ENCODE results near the gene GPRC5B.

Gene GPRC5B, protein sequence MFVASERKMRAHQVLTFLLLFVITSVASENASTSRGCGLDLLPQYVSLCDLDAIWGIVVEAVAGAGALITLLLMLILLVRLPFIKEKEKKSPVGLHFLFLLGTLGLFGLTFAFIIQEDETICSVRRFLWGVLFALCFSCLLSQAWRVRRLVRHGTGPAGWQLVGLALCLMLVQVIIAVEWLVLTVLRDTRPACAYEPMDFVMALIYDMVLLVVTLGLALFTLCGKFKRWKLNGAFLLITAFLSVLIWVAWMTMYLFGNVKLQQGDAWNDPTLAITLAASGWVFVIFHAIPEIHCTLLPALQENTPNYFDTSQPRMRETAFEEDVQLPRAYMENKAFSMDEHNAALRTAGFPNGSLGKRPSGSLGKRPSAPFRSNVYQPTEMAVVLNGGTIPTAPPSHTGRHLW

DNA sequence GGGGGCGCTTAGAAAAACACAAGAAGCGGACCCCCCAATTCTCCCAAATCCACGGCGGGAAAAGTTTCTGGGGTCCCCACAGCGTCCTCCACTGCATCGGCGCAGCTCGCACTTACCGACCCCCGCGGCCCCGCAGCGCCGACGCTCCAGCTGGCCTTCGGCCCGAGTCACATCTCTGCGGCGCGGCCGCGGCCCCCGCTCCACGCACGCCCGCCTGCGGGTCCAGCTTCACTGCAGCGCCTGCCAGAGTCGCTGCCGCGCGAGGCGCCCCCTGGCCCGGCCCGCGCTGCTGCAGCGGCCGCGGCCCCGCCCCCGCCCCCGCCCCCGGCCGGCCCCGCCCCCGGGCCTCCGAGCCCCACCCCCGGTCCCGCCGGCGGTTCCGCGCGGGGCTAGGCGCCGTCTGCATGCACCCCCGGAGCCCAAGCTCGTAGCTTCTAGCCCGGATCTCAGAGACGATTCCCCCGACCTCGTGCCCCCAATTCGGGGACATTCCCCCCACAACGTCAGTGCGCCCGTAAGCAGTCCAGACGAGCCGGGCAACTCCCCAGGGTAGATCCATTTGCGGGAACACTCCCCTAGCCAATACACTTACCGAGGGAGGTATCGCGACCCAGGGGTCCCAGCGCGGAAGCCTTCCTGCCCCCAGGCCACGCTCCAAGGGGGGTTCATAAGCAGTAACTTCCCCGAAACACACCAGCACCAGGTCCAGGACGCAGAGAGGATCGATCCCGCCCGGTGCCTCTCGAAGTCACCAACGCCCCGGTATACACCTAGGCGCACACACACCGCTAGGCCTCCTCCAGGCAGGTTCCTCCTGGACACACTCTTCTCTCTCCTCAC, at the start of gene GPRC5B:
TSS of gene GPRC5B (minus strand) at position 238 of the 840 bp plus-strand sequence. CDS start 12,003 bp downstream, outside the sequence.
- H3K27ac Mint-ChIP-seq: no peak within 1 kb of the TSS
- peak within 1 kb of the TSS; percentile 77 for H3K4me3 Mint-ChIP-seq
- no peaks in the 10 kb centered on the region for H3K9me3 Mint-ChIP-seq
- no peaks in the 10 kb centered on the region for H3K27me3 Mint-ChIP-seq
- H3K36me3 Mint-ChIP-seq: no peaks in the 10 kb centered on the region
- peaks cover 29% of the 10 kb centered on the region for H3K4me1 Mint-ChIP-seq

DNA sequence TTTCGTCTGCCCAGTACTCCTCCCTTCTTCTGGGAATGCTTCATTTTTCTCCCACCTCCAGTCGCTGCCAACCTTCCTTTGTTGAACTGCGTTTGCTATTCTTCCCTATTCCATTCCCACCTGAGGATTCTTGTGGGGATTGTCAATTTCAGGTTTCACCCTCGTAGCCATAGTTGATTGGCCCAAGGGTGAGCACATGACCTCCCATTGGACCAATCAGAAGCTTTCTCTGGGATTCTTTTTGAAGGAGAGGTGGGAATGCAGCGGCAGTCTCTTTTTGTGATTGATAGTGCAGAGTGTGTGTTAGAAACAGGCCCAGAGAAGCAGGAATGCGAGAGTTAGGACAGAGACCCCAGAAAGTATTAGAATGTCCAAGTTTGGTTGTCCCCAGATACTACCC, 49.1 kb upstream of the GPRC5B start:
- peaks cover 4% of the 10 kb centered on the region for H3K27me3 Mint-ChIP-seq
- H3K9me3 Mint-ChIP-seq: no peaks in the 10 kb centered on the region
- H3K4me3 Mint-ChIP-seq: no peak overlapping the region
- no peaks in the 10 kb centered on the region for H3K36me3 Mint-ChIP-seq
- H3K4me1 Mint-ChIP-seq: no peaks in the 10 kb centered on the region
- H3K27ac Mint-ChIP-seq: no peak overlapping the region

DNA sequence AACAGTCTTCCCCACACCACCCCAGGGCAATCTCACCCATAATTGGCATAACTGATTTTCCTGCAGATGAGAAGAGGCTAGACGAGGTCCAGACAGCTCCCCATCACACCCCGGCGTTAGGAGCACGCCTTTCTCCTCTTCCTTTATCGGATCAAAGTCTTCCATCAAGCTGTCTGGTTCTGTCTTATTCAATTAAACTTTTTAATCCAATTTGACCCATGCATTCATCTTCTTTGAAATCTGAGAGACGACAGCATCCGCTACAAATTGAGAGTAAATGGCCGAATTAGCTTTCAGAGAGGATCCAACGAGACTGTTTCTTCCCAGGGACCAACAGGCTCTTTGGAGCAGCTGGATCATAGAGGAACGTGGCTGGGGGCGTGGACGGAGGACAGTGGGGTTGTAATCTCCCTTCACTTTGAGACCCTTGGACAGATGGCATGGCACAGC, 44.4 kb upstream of the GPRC5B start:
- H3K4me1 Mint-ChIP-seq: no peaks in the 10 kb centered on the region
- peaks cover 3% of the 10 kb centered on the region for H3K27me3 Mint-ChIP-seq
- H3K27ac Mint-ChIP-seq: no peak overlapping the region

DNA sequence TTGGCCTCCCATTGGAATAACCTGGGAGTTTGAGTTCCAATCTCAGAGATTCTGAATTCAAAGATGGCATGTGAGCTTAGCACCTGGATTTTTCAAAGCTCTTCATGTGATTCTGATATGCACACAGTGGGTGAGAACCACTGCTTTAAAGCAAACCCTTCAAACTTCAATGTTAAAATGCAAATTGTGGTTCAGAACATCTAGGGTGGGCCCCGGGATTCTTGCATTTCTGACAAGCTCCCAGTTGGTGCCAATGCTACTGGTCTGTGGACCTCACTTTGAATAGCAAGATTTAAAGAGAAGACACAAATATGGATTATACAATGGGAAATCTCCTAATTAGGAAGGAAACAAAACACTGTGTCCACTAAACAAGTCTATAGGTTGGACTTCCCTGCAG, 43.8 kb upstream of the GPRC5B start:
- Mint-ChIP-seq H3K27me3 (peaks cover 3% of the 10 kb centered on the region), H3K36me3 (no peaks in the 10 kb centered on the region), H3K4me3 (no peak overlapping the region), H3K27ac (no peak overlapping the region), H3K9me3 (no peaks in the 10 kb centered on the region), H3K4me1 (no peaks in the 10 kb centered on the region)

More for the DNA sequence above, 44.4 kb upstream of the GPRC5B start:
- Mint-ChIP-seq H3K9me3 (no peaks in the 10 kb centered on the region), H3K36me3 (no peaks in the 10 kb centered on the region), H3K4me3 (no peak overlapping the region)

DNA sequence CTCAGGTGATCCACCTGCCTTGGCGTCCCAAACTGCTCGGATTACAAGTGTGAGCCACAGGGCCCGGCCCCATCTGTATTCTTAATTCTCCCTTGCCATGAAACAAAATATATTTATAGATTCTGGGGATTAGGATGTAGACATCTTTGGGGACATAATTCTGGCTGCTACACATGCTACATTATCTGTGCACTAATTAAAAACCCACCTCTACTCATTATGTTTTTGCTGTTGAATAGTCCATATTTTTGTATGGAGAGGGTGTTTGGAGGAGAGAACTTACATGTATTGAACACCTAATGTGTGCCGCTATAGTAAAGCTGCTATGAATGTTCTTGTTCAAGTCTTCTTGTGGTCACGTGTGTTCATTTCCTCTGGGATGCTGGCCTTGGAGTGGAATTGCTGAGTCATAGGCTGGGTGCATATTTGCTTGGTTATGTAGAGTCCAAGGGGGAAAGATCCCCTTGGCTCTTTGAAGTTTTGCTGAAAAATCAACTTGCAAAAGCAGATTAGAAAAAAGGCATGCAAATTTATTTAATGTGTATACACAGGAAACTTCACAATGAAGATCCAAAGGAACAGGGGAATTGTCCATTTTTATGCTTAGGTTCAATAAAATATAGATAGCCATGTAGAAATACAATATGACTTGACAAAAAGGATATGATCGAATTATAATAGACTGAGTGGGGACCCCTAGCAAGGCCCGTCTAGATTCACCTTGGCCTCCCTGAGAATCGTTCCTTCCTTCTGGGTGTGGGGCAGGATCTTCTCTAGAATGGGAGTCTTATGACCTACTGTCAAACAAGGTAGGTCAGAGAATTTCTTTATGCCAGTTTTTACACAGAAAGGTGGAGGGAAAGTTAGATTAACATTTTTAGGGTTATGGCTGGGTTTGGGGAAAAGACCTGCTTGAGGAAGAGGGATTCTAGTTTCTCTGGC, 42.1 kb upstream of the GPRC5B start:
- H3K4me3 Mint-ChIP-seq: no peak overlapping the region
- no peak overlapping the region for H3K27ac Mint-ChIP-seq
- H3K36me3 Mint-ChIP-seq: no peaks in the 10 kb centered on the region
- no peaks in the 10 kb centered on the region for H3K9me3 Mint-ChIP-seq
- H3K27me3 Mint-ChIP-seq: peaks cover 3% of the 10 kb centered on the region
- H3K4me1 Mint-ChIP-seq: no peaks in the 10 kb centered on the region

DNA sequence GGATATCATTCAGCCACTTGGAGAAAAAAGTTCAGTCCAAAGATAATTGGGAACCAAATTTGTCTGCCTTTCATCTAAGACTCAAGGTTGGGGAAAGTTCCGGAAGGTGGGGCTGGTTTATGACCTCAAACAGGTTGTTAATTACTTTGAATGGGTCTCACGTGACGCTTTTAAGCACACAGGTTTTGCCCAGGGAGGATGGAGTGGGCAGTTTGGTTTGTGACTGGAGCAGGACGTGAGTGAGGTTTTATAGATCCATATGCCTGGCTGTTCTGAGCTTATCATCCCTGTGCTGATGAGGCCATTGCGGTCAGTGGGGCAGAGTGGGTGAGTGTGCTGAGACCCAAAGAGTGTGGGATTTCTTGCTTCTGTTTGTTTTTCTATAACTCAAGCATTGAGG, 38.7 kb upstream of the GPRC5B start:
- H3K9me3 Mint-ChIP-seq: no peaks in the 10 kb centered on the region

DNA sequence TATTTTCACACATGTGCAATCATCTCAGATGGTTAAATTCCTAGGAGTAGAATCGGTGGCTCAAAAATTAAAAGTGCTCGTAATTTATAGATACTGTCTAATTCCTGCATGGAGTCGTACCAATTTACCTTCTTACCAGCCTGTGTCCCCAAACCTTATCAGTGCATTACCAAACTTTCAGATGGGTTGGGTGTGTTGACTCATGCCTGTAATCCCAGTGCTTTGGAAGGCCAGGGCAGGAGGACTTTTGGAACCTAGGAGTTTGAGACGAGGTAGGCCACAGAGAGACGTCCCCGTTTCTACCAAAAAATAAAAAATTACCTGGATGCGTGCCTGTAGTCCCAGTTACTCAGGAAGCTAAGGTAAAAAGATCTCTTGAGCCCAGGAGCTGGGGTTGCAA, 34.5 kb upstream of the GPRC5B start:
- Mint-ChIP-seq H3K4me3 (no peak overlapping the region), H3K9me3 (no peaks in the 10 kb centered on the region), H3K4me1 (no peaks in the 10 kb centered on the region), H3K27ac (no peak overlapping the region), H3K27me3 (peaks cover 4% of the 10 kb centered on the region), H3K36me3 (no peaks in the 10 kb centered on the region)

More for the DNA sequence above, 38.7 kb upstream of the GPRC5B start:
- H3K36me3 Mint-ChIP-seq: no peaks in the 10 kb centered on the region
- H3K4me1 Mint-ChIP-seq: no peaks in the 10 kb centered on the region
- no peak overlapping the region for H3K27ac Mint-ChIP-seq
- peaks cover 2% of the 10 kb centered on the region for H3K27me3 Mint-ChIP-seq
- H3K4me3 Mint-ChIP-seq: no peak overlapping the region

DNA sequence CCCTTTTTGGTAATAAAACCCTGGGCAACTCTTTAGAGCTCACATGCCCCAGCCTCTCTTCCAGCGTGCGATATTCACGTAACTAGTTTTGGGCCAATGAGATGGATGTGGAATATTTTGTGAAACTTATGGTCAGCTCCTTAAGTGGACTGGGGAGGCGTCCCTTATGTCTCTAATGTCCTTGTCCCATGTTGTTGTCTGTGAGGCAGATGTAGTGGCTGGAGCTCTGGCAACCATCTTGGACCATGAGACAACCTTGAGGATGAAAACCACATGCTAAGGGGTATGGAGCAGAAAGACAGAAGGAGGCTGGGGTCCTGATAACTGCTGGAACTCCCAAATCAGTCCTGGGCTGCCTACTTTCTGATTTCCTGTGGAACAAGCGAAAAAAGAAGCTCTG, 31.4 kb upstream of the GPRC5B start:
- no peaks in the 10 kb centered on the region for H3K9me3 Mint-ChIP-seq
- no peaks in the 10 kb centered on the region for H3K4me1 Mint-ChIP-seq
- H3K27me3 Mint-ChIP-seq: peaks cover 2% of the 10 kb centered on the region
- H3K27ac Mint-ChIP-seq: no peak overlapping the region
- no peaks in the 10 kb centered on the region for H3K36me3 Mint-ChIP-seq
- H3K4me3 Mint-ChIP-seq: no peak overlapping the region

DNA sequence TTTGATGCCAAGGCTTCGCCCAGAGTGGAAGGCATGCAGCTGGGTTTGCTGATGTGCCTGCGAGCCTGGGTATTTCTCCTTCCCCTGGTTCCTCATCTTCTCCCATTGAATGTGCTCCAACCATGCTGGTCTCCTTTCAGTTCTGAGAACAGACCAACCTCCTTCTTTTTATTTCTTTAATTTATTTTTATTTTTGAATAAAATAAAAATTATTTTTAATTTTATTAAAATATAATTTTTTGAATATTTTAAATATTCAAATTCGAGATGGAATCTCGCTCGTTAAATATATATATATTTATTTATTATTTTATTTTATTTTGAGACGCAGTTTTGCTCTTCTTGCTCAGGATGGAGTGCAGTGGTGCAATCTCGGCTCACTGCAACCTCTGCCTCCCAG, 30.2 kb upstream of the GPRC5B start:
- no peaks in the 10 kb centered on the region for H3K4me1 Mint-ChIP-seq
- H3K4me3 Mint-ChIP-seq: no peak overlapping the region
- no peak overlapping the region for H3K27ac Mint-ChIP-seq
- no peaks in the 10 kb centered on the region for H3K9me3 Mint-ChIP-seq
- peaks cover 2% of the 10 kb centered on the region for H3K27me3 Mint-ChIP-seq
- H3K36me3 Mint-ChIP-seq: no peaks in the 10 kb centered on the region

DNA sequence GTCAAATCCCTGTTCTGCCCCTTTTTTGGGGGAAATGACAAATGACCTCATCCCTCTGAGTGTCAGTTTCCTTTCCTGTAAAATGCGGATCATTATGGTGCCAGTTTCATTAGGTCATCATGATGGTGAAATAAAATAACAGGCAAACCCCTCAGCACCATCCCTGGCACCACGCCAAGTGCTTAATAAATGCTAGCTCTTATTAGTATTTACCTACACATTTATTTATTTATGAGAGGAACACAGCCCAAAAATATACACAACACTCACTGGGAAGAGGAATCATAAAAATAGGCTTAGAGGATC, 28.6 kb upstream of the GPRC5B start:
- Mint-ChIP-seq H3K27me3 (peaks cover 2% of the 10 kb centered on the region), H3K4me3 (no peak overlapping the region), H3K36me3 (no peaks in the 10 kb centered on the region), H3K9me3 (no peaks in the 10 kb centered on the region), H3K27ac (no peak overlapping the region), H3K4me1 (no peaks in the 10 kb centered on the region)

DNA sequence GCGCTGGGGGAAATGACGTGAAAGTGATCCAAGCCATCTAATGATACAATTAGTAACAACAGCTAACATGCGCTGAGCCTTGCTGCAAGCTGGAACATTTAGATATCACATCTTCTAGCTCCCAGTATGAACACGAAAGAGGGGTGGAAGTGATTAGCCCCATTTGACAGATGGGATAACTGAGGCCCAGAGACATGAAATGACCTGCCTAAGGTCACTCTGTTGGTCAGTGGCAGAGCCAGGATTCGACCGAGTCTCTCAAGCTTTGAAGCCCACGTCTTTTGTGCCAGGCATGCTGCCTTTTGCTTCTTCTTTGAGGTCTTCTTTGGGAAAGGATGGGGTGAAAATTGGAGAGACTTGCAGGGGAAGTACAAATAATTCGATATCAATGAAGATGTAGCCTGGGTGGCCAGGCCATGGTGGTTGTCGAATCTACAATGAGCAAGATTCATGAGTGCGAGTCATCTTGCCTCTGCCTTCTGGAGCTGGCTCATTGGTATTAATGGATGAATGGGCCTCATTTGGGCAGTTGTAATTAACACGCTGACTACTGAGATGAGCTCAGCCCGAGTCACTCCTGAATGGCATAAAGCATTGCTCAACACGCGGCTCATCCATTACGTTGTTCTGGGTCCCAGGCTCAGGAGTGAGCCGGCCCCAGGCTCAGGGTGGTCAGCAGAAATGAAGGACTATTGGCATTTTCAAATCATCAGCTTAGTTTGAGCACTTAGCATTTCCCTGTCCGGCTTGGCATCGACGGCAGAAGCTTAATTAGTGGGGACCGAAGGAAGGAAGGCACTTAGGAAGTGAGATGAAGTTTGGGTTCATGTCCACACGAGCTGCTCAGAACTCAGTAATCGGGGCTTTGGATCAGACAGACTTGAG, 28.0 kb upstream of the GPRC5B start:
- Mint-ChIP-seq H3K9me3 (no peaks in the 10 kb centered on the region), H3K36me3 (no peaks in the 10 kb centered on the region), H3K27ac (no peak overlapping the region), H3K27me3 (peaks cover 2% of the 10 kb centered on the region), H3K4me3 (no peak overlapping the region), H3K4me1 (peaks cover 3% of the 10 kb centered on the region)

DNA sequence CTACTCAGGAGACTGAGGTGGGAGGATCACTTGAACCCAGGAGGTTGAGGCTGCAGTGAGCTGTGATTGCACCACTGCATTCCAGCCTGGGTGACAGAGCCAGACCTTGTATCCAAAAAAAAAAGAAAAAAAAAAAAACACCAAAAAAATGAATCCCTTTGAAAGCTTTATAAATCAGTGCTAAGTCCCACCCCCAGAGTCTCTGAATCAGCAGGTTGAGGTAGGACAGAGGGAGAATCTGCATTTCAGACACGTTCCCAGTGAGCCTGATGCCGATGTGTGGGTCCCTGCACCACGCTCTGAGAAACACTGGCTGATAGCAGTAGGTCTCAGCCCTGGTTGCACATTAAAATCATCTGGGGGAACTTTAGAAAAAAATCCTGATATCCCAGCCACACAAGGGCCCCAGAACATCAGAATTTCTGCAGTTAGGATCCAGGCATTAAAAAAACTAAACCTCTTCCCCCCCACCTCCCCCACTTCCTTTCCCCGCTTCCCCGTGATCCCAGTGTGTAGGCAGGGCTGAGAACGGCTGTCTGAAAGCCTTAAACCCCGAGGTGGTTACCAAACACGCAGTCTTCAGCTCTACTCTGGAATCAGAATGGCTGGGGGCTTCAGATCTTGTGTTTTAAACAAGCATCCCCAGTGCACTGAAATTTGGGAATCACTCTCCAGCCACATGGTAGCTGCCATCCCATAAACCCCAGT, 27.3 kb upstream of the GPRC5B start:
- Mint-ChIP-seq H3K4me3 (no peak overlapping the region), H3K27me3 (peaks cover 1% of the 10 kb centered on the region), H3K4me1 (peaks cover 9% of the 10 kb centered on the region), H3K9me3 (no peaks in the 10 kb centered on the region), H3K27ac (no peak overlapping the region), H3K36me3 (no peaks in the 10 kb centered on the region)

DNA sequence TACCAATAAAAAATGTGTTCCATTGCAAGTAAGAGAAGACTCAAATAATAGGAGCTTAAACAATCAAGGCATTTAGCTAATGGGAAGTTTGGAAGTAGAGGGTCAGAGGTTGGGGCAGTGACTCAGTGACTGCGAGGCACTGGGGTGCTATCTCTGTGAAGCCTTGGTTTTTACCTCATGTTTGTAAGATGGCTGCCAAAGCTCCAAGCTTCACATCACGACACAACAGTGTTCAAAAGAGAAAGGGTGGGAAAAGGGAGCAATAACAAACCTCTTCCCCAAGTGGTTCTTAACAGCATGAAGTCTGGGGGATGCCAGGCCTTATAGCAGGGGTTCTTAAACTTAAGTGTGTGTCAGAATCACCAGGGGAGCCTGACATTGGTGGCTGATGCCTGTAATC, 26.6 kb upstream of the GPRC5B start:
- Mint-ChIP-seq H3K36me3 (no peaks in the 10 kb centered on the region), H3K27ac (peak overlapping the region; percentile 2), H3K4me1 (peaks cover 9% of the 10 kb centered on the region), H3K9me3 (no peaks in the 10 kb centered on the region), H3K27me3 (peaks cover 1% of the 10 kb centered on the region), H3K4me3 (no peak overlapping the region)

DNA sequence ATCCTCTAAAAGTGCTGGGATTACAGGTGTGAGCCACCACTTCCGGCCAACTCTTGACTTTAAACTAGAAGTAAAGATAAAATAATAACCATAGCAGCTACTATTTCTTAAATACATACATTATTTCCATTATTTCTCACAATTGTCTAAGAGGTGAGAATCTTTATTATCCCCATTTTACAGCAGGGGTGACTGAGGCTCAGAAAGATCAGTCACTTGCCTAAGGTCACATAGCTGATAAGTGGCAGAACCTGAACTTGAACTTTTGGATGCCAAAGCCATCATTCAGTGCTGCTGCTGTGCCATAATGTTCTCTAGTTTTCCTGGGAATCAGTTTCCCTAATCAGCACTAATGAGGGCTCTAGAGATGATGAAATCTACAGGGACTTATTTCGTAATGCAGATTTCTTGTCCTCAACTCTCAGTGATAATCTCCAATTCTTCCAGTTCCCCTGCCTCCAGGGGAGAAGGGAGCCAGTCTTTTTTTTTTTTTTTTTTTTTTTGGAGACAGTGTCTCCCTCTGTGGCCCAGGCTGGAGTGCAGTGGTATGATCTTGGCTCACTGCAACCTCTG, 25.2 kb upstream of the GPRC5B start:
- H3K9me3 Mint-ChIP-seq: no peaks in the 10 kb centered on the region
- H3K36me3 Mint-ChIP-seq: no peaks in the 10 kb centered on the region
- H3K27ac Mint-ChIP-seq: no peak overlapping the region
- peaks cover 9% of the 10 kb centered on the region for H3K4me1 Mint-ChIP-seq
- no peak overlapping the region for H3K4me3 Mint-ChIP-seq
- H3K27me3 Mint-ChIP-seq: peaks cover 1% of the 10 kb centered on the region
